Adrenal gland (tissue), 5 donors: Measurements from ENCODE around the gene SOWAHC.

Experiments used
- CTCF ChIP-seq, 6 experiments: fragments of 450-650 bp in 4 of 6; fragments of 200-600 bp in 2 of 6; sonication (generic) in 1 of 6; IDR thresholded peaks; 1 replicate in 5 of 6; 2 replicates in 1 of 6; pipeline versions ENCODE4 v1.5.1 to v1.8.0; 2016 to 2021; ENCODE audit warnings: antibody characterized with exemption in 6 of 6, mild to moderate bottlenecking in 2 of 6, moderate library complexity in 1 of 6
- POLR2A ChIP-seq, 2 donors: fragments of 450-650 bp; IDR thresholded peaks; one replicate each; pipeline ENCODE4 v1.6.1; 2017; ENCODE audit warnings: antibody characterized with exemption in 2 of 2, mild to moderate bottlenecking in 2 of 2, moderate library complexity in 1 of 2
- donor health status: DM: no; HTN: no; CAD: no.

- no peak for TF ChIP-seq CTCF (IDR thresholded peaks at IDR 0.05)
- no peak for TF ChIP-seq POLR2A (IDR thresholded peaks at IDR 0.05)
These were observed 2.0 kb downstream of the SOWAHC start for GRCh38 chr2:109616184-109616583.
